Left ventricle myocardium inferior (tissue), 1 donor: ENCODE measurements around the gene COG2. TPM values are rescaled to one million over a fixed set of nuclear protein-coding genes. Genes with fewer than 3 reads are reported as not detected.

ENCODE experiments used
- DNase-seq: peaks from one replicate; pipeline ENCODE4 v3.0.0-alpha.2; 2020
- H3K27ac ChIP-seq: fragments of 200-600 bp; replicated peaks from 2 replicates; pipeline ENCODE4 v1.8.0; 2021
- H3K27me3 ChIP-seq: fragments of 200-600 bp; 2 replicates; pipeline ENCODE4 v1.8.0; 2021; ENCODE audit warnings: low read depth
- H3K36me3 ChIP-seq: fragments of 200-600 bp; 2 replicates; pipeline ENCODE4 v1.8.0; 2021
- H3K4me1 ChIP-seq: fragments of 200-600 bp; 2 replicates; pipeline ENCODE4 v1.8.0; 2021
- H3K4me3 ChIP-seq: fragments of 200-600 bp; 2 replicates; pipeline ENCODE4 v1.8.0; 2021; ENCODE audit warnings: mild to moderate bottlenecking, moderate library complexity
- H3K9me3 ChIP-seq: fragments of 200-600 bp; replicated peaks from 2 replicates; pipeline ENCODE4 v1.8.0; 2021
- intact Hi-C: fragments of 100-400 bp; cut with micrococcal nuclease; formaldehyde crosslinking; loops from one replicate; pipeline ENCODE4 v1.11.0; 2022
- total RNA-seq: library from RNA; stranded (reverse); fragmentation: NEBNext Ultra II Directional; extraction: Animal tissue kit (Norgen Biotek cat#: 25700); gene quantifications from one replicate; pipeline ENCODE4 v1.2.1, GENCODE V29; 2021
- TF ChIP-seq, protein P1 (sequence below): fragments of 200-600 bp; IDR thresholded peaks from 2 replicates; pipeline ENCODE4 v1.8.0; 2021; ENCODE audit warnings: antibody characterized with exemption, mild to moderate bottlenecking, borderline replicate concordance
- donor health status: DM: no; HTN: yes; CAD: no; lungs with severe emphysema.

Gene COG2
- total RNA-seq, 1 donor from 2014 or later: 25.6 TPM

- Histone ChIP-seq H3K27me3 (no peaks in the 10 kb centered on the region), H3K4me1 (peaks cover 30% of the 10 kb centered on the region), H3K4me3 (no peak overlapping the region), H3K27ac (peak overlapping the region; percentile 35), H3K36me3 (no peaks in the 10 kb centered on the region), H3K9me3 (no peaks in the 10 kb centered on the region)
- no peak for DNase-seq
- intact Hi-C loops: no loop called here
- TF ChIP-seq, protein P1, sequence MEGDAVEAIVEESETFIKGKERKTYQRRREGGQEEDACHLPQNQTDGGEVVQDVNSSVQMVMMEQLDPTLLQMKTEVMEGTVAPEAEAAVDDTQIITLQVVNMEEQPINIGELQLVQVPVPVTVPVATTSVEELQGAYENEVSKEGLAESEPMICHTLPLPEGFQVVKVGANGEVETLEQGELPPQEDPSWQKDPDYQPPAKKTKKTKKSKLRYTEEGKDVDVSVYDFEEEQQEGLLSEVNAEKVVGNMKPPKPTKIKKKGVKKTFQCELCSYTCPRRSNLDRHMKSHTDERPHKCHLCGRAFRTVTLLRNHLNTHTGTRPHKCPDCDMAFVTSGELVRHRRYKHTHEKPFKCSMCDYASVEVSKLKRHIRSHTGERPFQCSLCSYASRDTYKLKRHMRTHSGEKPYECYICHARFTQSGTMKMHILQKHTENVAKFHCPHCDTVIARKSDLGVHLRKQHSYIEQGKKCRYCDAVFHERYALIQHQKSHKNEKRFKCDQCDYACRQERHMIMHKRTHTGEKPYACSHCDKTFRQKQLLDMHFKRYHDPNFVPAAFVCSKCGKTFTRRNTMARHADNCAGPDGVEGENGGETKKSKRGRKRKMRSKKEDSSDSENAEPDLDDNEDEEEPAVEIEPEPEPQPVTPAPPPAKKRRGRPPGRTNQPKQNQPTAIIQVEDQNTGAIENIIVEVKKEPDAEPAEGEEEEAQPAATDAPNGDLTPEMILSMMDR: no peak
These were observed 31.0 kb upstream of the COG2 start for GRCh38 chr1:230611128-230611877.

DNA sequence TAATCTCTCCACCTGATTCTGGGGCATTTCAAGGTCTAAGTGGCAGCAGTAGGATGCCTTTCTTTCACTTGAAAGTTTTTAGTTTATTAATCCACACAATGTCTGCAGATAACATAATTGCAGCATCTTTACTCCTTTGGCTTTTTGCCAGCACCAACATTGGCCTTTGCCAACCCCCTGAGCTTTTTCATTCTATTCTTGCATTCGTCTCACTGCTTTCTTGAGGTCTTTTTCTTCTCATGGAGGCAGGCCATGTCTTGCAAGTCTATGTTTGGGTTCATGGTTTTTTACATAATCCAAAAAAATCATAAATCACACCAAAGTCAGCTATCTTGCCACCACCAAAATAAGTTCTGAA, 30.4 kb upstream of the COG2 start:
- no peak for DNase-seq
- no peaks in the 10 kb centered on the region for H3K27me3 ChIP-seq
- H3K27ac ChIP-seq: peak overlapping the region; percentile 35
- no peak overlapping the region for H3K4me3 ChIP-seq
- peaks cover 30% of the 10 kb centered on the region for H3K4me1 ChIP-seq
- no peaks in the 10 kb centered on the region for H3K36me3 ChIP-seq
- H3K9me3 ChIP-seq: no peaks in the 10 kb centered on the region
- intact Hi-C loops: no loop called here
- TF ChIP-seq, protein P1: no peak

DNA sequence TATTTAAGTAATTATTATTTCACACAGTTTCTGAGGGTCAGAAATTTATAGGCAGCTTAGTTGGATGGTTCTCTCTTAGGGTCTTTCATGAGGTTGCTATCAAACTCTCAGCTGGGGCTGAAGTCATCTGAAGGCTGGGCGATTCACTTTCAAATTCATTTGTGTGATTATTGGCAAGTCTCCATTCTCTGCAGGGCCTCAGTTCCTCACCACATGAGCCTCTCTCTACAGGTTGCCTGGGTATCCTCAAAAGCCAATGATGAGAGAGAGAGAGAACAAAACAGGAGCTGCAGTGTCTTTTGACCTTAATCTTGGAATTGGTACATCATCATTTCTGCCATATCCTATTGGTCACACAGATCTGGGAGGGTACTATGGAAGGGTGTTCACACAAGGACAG, 29.6 kb upstream of the COG2 start:
- TF ChIP-seq, protein P1: no peak
- no peaks in the 10 kb centered on the region for H3K9me3 ChIP-seq
- H3K4me3 ChIP-seq: no peak overlapping the region
- no peaks in the 10 kb centered on the region for H3K36me3 ChIP-seq
- H3K4me1 ChIP-seq: peaks cover 30% of the 10 kb centered on the region
- intact Hi-C loops: no loop called here
- no peak overlapping the region for H3K27ac ChIP-seq
- DNase-seq: no peak
- H3K27me3 ChIP-seq: no peaks in the 10 kb centered on the region

- H3K4me1 ChIP-seq: peaks cover 27% of the 10 kb centered on the region
- H3K27me3 ChIP-seq: no peaks in the 10 kb centered on the region
- H3K9me3 ChIP-seq: no peaks in the 10 kb centered on the region
- TF ChIP-seq, protein P1: no peak
- intact Hi-C loops: no loop called here
- DNase-seq: no peak
- no peaks in the 10 kb centered on the region for H3K36me3 ChIP-seq
- no peak overlapping the region for H3K27ac ChIP-seq
- H3K4me3 ChIP-seq: no peak overlapping the region
These were observed 28.2 kb upstream of the COG2 start for GRCh38 chr1:230614121-230614520.

GRCh38 chr1:230618537-230618936, 23.7 kb upstream of the COG2 start:
- no peaks in the 10 kb centered on the region for H3K4me1 ChIP-seq
- no peaks in the 10 kb centered on the region for H3K9me3 ChIP-seq
- intact Hi-C loops: no loop called here
- H3K27ac ChIP-seq: no peak overlapping the region
- TF ChIP-seq, protein P1: no peak
- H3K4me3 ChIP-seq: no peak overlapping the region
- no peaks in the 10 kb centered on the region for H3K27me3 ChIP-seq
- no peaks in the 10 kb centered on the region for H3K36me3 ChIP-seq
- DNase-seq: no peak
